Measurements from ENCODE around the gene CIART. TPM values are rescaled to one million over a fixed set of nuclear protein-coding genes. Genes with fewer than 3 reads are reported as not detected.
"Not testable (repeated sequence)": the region's sequence is repeated elsewhere in the genome, so short reads cannot be mapped to it uniquely, and the experiment has no call there.

Gene CIART
- total RNA-seq, 4 donors from 2014 or later, result 0.61 to 6.7 (median 2.5) TPM; not detected in 1

DNA sequence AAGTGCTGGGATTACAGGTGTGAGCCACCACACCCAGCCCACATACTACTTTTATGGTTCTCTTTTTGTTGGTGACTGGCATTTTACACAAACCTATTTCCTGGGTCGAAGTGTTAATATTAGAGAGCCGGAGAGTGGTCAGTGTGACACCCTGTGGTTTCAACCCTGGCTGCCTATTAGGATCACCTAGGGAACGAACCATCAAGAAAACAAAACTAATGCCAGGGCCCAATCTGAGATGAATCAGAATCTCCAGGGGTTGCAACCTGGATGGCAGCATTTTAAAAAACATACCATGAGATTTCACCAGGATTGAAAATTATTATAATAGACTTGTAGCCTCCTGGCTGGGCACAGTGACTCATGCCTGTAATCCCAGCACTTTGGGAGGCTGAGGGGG lies 17.4 kb downstream of the CIART start:
- Histone ChIP-seq H3K4me3 (no peak overlapping the region), H3K4me1 (peaks cover 0 to 13% (median 4%) of the 10 kb centered on the region in 3 donors), H3K9me3 (no peaks in the 10 kb centered on the region), H3K27me3 (no peaks in the 10 kb centered on the region), H3K36me3 (peaks cover 0 to 94% (median 14%) of the 10 kb centered on the region in 3 donors), H3K27ac (no peak overlapping the region)
- WGBS, 2 donors, result 95 to 100% methylated on average over 2 to 3 of the region's 3 CpGs
- intact Hi-C loops (cut with DNase I), result no loop called here
- TF ChIP-seq POLR2A (IDR thresholded peaks at IDR 0.05) (no peak), CTCF (IDR thresholded peaks at IDR 0.05) (no peak)
- DNase-seq, result no peak

DNA sequence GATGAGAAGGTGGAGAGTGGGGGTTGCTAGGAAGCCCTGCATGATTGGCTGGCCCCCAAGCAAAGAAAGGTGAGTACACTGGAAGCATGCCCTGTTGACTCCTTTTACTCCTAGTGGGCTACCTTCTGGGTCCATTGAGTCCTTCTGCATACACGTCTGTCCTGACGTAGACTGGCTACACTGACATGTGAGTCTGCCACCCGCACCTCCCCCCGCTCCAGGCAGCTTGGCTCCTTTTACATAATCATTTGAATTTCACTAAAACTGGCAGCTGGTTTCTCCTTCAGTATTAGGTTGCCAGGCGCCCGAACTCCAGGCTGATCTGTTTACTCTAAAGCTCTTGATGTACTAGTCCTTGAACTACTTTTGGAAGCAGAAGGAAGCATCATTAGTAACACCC lies 20.0 kb downstream of the CIART start:
- intact Hi-C loops (cut with DNase I), result no loop called here
- peak overlapping the region in 2 of 4 donors; percentile 44 to 68 for H3K27ac ChIP-seq
- 83 to 92% methylated on average over 6 of the region's 6 CpGs for WGBS, 2 donors
- H3K4me3 ChIP-seq, result no peak overlapping the region
- peaks cover 0 to 4% (median 0%) of the 10 kb centered on the region in 3 donors for H3K4me1 ChIP-seq
- no peaks in the 10 kb centered on the region for H3K9me3 ChIP-seq
- peaks cover 0 to 97% (median 14%) of the 10 kb centered on the region in 3 donors for H3K36me3 ChIP-seq
- TF ChIP-seq CTCF (IDR thresholded peaks at IDR 0.05) (no peak), POLR2A (IDR thresholded peaks at IDR 0.05) (no peak)
- no peak for DNase-seq
- no peaks in the 10 kb centered on the region for H3K27me3 ChIP-seq

GRCh38 chr1:150302902-150303301 lies 20.5 kb downstream of the CIART start:
- 71 to 79% methylated on average over 2 of the region's 2 CpGs for WGBS, 2 donors
- DNase-seq, result no peak
- no peak for TF ChIP-seq POLR2A (IDR thresholded peaks at IDR 0.05)
- TF ChIP-seq CTCF (IDR thresholded peaks at IDR 0.05), result no peak
- Histone ChIP-seq H3K36me3 (peaks cover 0 to 97% (median 14%) of the 10 kb centered on the region in 3 donors), H3K4me3 (no peak overlapping the region), H3K4me1 (peaks cover 0 to 4% (median 0%) of the 10 kb centered on the region in 3 donors), H3K27me3 (no peaks in the 10 kb centered on the region), H3K27ac (peak overlapping the region in 2 of 4 donors; percentile 44 to 68), H3K9me3 (no peaks in the 10 kb centered on the region)
- intact Hi-C loops (cut with DNase I), result no loop called here

DNA sequence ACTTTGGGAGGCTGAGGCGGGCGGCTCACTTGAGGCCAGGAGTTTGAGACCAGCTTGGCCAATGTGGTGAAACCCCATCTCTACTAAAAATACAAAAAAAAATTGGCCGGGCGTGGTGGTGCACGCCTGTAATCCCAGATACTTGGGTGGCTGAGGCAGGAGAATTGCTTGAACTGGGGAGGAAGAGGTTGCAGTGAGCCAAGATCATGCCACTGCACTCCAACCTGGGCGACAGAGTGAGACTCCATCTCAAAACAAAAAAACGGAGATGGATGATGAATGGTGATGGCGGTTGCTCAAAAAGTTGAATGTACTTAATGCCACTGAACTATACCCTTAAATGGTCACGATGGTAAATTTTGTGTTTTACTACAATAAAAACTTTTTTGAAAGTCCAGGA lies 26.2 kb downstream of the CIART start:
- H3K9me3 ChIP-seq; H3K4me3 ChIP-seq; DNase-seq; intact Hi-C loops (cut with DNase I); H3K27me3 ChIP-seq; H3K4me1 ChIP-seq; H3K27ac ChIP-seq: not testable (repeated sequence)
- H3K36me3 ChIP-seq, result peaks cover 0 to 64% (median 0%) of the 10 kb centered on the region in 3 donors
- WGBS, 2 donors, result 88 to 93% methylated on average over 9 of the region's 9 CpGs

DNA sequence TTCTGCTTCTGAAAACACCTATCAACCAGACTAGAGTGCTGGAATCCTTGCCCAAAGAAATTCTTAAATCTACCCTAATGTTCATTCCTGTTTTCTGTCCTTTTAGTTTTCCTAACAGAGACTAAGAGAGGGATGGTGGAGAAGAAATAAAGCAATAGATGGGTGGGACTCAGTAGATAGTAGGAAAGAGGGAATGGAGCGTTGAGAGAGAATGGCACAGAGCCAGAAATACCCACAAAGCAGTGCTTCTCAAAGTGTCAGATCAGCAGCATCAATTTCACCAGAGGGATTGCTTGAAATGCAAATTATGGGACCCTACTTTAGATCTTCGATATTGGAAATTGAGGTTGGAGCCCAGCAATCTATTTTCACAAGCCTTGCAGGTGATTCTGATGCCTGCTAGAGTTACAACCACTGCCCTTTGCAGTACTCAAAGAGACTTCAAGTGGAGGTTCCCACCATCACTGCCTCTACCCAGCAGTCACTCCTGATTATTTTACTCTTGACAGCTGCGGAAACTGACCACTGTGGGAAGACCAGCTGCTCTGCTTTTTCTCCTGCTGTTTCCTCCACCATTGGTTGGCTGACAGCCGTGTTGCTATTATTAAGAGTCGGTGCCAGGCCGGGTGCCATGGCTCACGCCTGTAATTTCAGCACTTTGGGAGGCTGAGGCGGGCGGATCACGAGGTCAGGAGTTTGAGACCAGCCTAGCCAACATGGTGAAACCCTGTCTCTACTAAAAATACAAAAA lies 27.6 kb downstream of the CIART start:
- H3K27ac ChIP-seq, result no peak overlapping the region
- peaks cover 0 to 3% (median 0%) of the 10 kb centered on the region in 3 donors for H3K4me1 ChIP-seq
- no peak overlapping the region for H3K4me3 ChIP-seq
- H3K36me3 ChIP-seq, result peaks cover 0 to 53% (median 0%) of the 10 kb centered on the region in 3 donors
- DNase-seq, result no peak
- WGBS, 2 donors, result 76 to 95% methylated on average over 3 to 6 of the region's 10 CpGs
- no peaks in the 10 kb centered on the region for H3K27me3 ChIP-seq
- intact Hi-C loops (cut with DNase I), result no loop called here
- no peaks in the 10 kb centered on the region for H3K9me3 ChIP-seq
- TF ChIP-seq CTCF (IDR thresholded peaks at IDR 0.05) (no peak), POLR2A (IDR thresholded peaks at IDR 0.05) (no peak)

Data from esophagus squamous epithelium (tissue), 5 donors.